Measurements from ENCODE around the gene FAM228B. TPM values are rescaled to one million over a fixed set of nuclear protein-coding genes. Genes with fewer than 3 reads are reported as not detected.

Gene FAM228B
- total RNA-seq, 1 donor from 2014 or later: 21.3 TPM

- Mint-ChIP-seq H3K4me1 (no peaks in the 10 kb centered on the region), H3K36me3 (ENCODE audit: low read depth) (peaks cover 2% of the 10 kb centered on the region), H3K27ac (ENCODE audit: unreplicated experiment) (no peak overlapping the region), H3K4me3 (no peak overlapping the region), H3K27me3 (ENCODE audit: low read depth) (no peaks in the 10 kb centered on the region), H3K9me3 (no peaks in the 10 kb centered on the region)
- DNase-seq (ENCODE audit: low read depth, low spot score): no peak
- TF ChIP-seq, protein P1, sequence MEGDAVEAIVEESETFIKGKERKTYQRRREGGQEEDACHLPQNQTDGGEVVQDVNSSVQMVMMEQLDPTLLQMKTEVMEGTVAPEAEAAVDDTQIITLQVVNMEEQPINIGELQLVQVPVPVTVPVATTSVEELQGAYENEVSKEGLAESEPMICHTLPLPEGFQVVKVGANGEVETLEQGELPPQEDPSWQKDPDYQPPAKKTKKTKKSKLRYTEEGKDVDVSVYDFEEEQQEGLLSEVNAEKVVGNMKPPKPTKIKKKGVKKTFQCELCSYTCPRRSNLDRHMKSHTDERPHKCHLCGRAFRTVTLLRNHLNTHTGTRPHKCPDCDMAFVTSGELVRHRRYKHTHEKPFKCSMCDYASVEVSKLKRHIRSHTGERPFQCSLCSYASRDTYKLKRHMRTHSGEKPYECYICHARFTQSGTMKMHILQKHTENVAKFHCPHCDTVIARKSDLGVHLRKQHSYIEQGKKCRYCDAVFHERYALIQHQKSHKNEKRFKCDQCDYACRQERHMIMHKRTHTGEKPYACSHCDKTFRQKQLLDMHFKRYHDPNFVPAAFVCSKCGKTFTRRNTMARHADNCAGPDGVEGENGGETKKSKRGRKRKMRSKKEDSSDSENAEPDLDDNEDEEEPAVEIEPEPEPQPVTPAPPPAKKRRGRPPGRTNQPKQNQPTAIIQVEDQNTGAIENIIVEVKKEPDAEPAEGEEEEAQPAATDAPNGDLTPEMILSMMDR (conservative IDR thresholded peaks at IDR 0.05): no peak
Measured at GRCh38 chr2:24203029-24203786, 79.9 kb downstream of the FAM228B start.

GRCh38 chr2:24203787-24204150 lies 80.5 kb downstream of the FAM228B start:
- no peak overlapping the region for H3K4me3 Mint-ChIP-seq
- no peak for DNase-seq (ENCODE audit: low read depth, low spot score)
- no peaks in the 10 kb centered on the region for H3K27me3 Mint-ChIP-seq (ENCODE audit: low read depth)
- peaks cover 2% of the 10 kb centered on the region for H3K36me3 Mint-ChIP-seq (ENCODE audit: low read depth)
- no peaks in the 10 kb centered on the region for H3K9me3 Mint-ChIP-seq
- H3K4me1 Mint-ChIP-seq: no peaks in the 10 kb centered on the region
- no peak overlapping the region for H3K27ac Mint-ChIP-seq (ENCODE audit: unreplicated experiment)
- TF ChIP-seq, protein P1 (conservative IDR thresholded peaks at IDR 0.05): no peak

DNA sequence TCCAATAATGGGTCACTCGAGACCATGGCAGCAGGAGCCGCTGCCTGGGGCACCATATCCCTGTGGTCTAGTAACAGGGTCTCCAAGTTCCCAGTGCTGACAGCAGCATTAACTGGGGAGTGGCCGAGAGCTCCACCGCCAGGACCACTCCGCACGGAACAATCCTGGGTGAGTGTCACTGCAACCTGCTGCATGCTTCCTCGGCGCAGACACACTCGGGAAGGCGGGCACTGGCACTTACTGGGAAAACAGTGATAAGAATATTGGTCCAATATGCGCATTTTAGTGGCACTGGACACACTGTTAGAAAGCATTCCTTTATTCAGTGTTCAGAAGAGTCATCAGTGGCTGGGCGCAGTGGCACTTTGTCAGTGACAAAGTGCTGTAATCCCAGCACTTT lies 81.2 kb downstream of the FAM228B start:
- no peaks in the 10 kb centered on the region for H3K4me1 Mint-ChIP-seq
- DNase-seq (ENCODE audit: low read depth, low spot score): no peak
- no peaks in the 10 kb centered on the region for H3K9me3 Mint-ChIP-seq
- H3K4me3 Mint-ChIP-seq: no peak overlapping the region
- TF ChIP-seq, protein P1 (conservative IDR thresholded peaks at IDR 0.05): no peak
- peaks cover 4% of the 10 kb centered on the region for H3K36me3 Mint-ChIP-seq (ENCODE audit: low read depth)
- no peak overlapping the region for H3K27ac Mint-ChIP-seq (ENCODE audit: unreplicated experiment)
- no peaks in the 10 kb centered on the region for H3K27me3 Mint-ChIP-seq (ENCODE audit: low read depth)

- Mint-ChIP-seq H3K27me3 (ENCODE audit: low read depth) (no peaks in the 10 kb centered on the region), H3K27ac (ENCODE audit: unreplicated experiment) (no peak overlapping the region), H3K4me3 (no peak overlapping the region), H3K36me3 (ENCODE audit: low read depth) (peaks cover 4% of the 10 kb centered on the region), H3K4me1 (peaks cover 4% of the 10 kb centered on the region), H3K9me3 (no peaks in the 10 kb centered on the region)
- no peak for DNase-seq (ENCODE audit: low read depth, low spot score)
- TF ChIP-seq, protein P1 (conservative IDR thresholded peaks at IDR 0.05): no peak
Measured at GRCh38 chr2:24205131-24205530, 81.9 kb downstream of the FAM228B start.

DNA sequence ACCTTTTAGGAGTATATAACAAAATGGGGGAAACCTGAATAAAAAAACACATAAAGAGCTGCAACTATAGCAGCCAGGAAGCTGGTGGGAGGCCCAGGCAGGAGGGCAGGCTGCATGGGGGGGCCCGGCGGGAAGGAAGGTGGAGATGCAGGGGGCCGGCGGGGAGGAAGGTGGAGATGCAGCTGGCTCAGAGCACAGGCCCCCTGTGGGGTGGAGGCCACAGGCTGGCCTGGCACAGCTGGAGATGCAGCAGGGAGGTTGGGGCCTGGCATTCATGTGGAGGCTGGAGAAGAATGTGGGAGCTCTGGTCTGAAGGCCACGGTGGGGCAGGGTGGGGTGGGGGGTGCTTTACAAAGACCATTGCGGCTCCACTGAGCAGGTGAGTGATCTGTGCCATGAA lies 83.0 kb downstream of the FAM228B start:
- H3K4me1 Mint-ChIP-seq: peaks cover 4% of the 10 kb centered on the region
- TF ChIP-seq, protein P1 (conservative IDR thresholded peaks at IDR 0.05): no peak
- no peaks in the 10 kb centered on the region for H3K9me3 Mint-ChIP-seq
- H3K36me3 Mint-ChIP-seq (ENCODE audit: low read depth): peaks cover 4% of the 10 kb centered on the region
- no peaks in the 10 kb centered on the region for H3K27me3 Mint-ChIP-seq (ENCODE audit: low read depth)
- DNase-seq (ENCODE audit: low read depth, low spot score): no peak
- no peak overlapping the region for H3K4me3 Mint-ChIP-seq
- no peak overlapping the region for H3K27ac Mint-ChIP-seq (ENCODE audit: unreplicated experiment)

Data from neural crest cell (in vitro differentiated cells).